Spleen (tissue), 7 donors: ENCODE measurements around the gene KLF2.

ENCODE experiments used
- CTCF ChIP-seq, 11 experiments: fragments of 200-600 bp in 7 of 11; fragments of 450-650 bp in 4 of 11; sonication (generic) in 4 of 11; IDR thresholded peaks in 8 of 11; conservative IDR thresholded peaks in 3 of 11; 1 replicate in 7 of 11; 2 replicates in 4 of 11; pipeline versions ENCODE4 v1.4.0 to v1.8.0; 2016 to 2021; ENCODE audit warnings: antibody characterized with exemption in 11 of 11, inconsistent platforms in 4 of 11, mild to moderate bottlenecking in 1 of 11
- POLR2A ChIP-seq, 3 donors: fragments of 450-650 bp; IDR thresholded peaks; one replicate each; pipeline ENCODE4 v1.5.1; 2017; ENCODE audit warnings: antibody characterized with exemption in 3 of 3, mild to moderate bottlenecking in 1 of 3
- POLR2AphosphoS5 ChIP-seq, 3 donors: sonication (generic); formaldehyde crosslinking; IDR thresholded peaks; one replicate each; pipeline ENCODE4 v1.5.1; 2017; ENCODE audit warnings: antibody characterized with exemption in 3 of 3
- donor health status: DM: no; HTN: no; CAD: no; lungs with moderate emphysema.
- donor health status: DM: no; HTN: no; CAD: no.
- donor health status: DM: no; HTN: no; CAD: no.

- no peak for TF ChIP-seq CTCF (IDR thresholded peaks at IDR 0.05 in 8 of 11, conservative IDR thresholded peaks at IDR 0.05 in 3 of 11)
- TF ChIP-seq POLR2AphosphoS5 (IDR thresholded peaks at IDR 0.05) = no peak
- no peak for TF ChIP-seq POLR2A (IDR thresholded peaks at IDR 0.05)
Observed at GRCh38 chr19:16366056-16366432, 41.4 kb downstream of the KLF2 start.
